CD14-positive monocyte (primary cell): Measurements from ENCODE around the gene CAMSAP3. TPM values are rescaled to one million over a fixed set of nuclear protein-coding genes. Genes with fewer than 3 reads are reported as not detected.

Source experiments
- DNase-seq, 3 donors: peaks; one replicate each; pipeline ENCODE4 v3.0.0-alpha.2; 2011 to 2022
- H2AFZ ChIP-seq: 2 replicates; pipeline ENCODE4 v1.6.0; 2012; ENCODE audit warnings: mild to moderate bottlenecking, low read depth, low read length, inconsistent platforms; ENCODE audit not compliant: insufficient read depth, poor library complexity, severe bottlenecking
- H3K27ac ChIP-seq, 2 donors: 1 replicate in 1 of 2; 2 replicates in 1 of 2; pipeline ENCODE4 v1.5.1; 2012 to 2013; ENCODE audit warnings: low read length in 2 of 2, control low read depth in 1 of 2, inconsistent platforms in 1 of 2, low read depth in 1 of 2, mild to moderate bottlenecking in 1 of 2
- H3K27me3 ChIP-seq, 2 donors: one replicate each; pipeline versions ENCODE4 v1.6.0 to v1.6.1; 2011 to 2013; ENCODE audit warnings: low read length in 2 of 2; ENCODE audit not compliant: control insufficient read depth in 2 of 2, insufficient read depth in 2 of 2
- H3K36me3 ChIP-seq, 2 donors: replicated peaks in 1 of 2; 1 replicate in 1 of 2; 2 replicates in 1 of 2; pipeline versions ENCODE4 v1.5.1 to v1.6.1; 2012 to 2013; ENCODE audit warnings: low read length in 2 of 2, control low read depth in 1 of 2, inconsistent platforms in 1 of 2, mild to moderate bottlenecking in 1 of 2; ENCODE audit not compliant: insufficient read depth in 2 of 2, control insufficient read depth in 1 of 2
- H3K4me1 ChIP-seq, 2 donors: 1 replicate in 1 of 2; 2 replicates in 1 of 2; pipeline versions ENCODE4 v1.5.1 to v1.6.1; 2012 to 2013; ENCODE audit warnings: low read length in 2 of 2, control low read depth in 1 of 2, inconsistent platforms in 1 of 2, mild to moderate bottlenecking in 1 of 2, moderate library complexity in 1 of 2; ENCODE audit not compliant: insufficient read depth in 2 of 2, control insufficient read depth in 1 of 2
- H3K4me2 ChIP-seq: replicated peaks from 2 replicates; pipeline ENCODE3; 2012; ENCODE audit warnings: low read length, moderate library complexity, mild to moderate bottlenecking; ENCODE audit not compliant: poor library complexity, severe bottlenecking; ENCODE audit errors: extremely low read depth
- H3K4me3 ChIP-seq, 3 experiments: fragments of 200-600 bp in 1 of 3; sonication (generic) in 1 of 3; replicated peaks in 1 of 3; 1 replicate in 2 of 3; 2 replicates in 1 of 3; pipeline ENCODE4 v1.5.1; 2011 to 2013; ENCODE audit warnings: low read length in 3 of 3, mild to moderate bottlenecking in 3 of 3, control low read depth in 2 of 3, low read depth in 2 of 3, inconsistent platforms in 1 of 3, moderate library complexity in 1 of 3
- H3K79me2 ChIP-seq: 2 replicates; pipeline ENCODE4 v1.6.0; 2012; ENCODE audit warnings: mild to moderate bottlenecking, control low read depth, inconsistent platforms, low read length, moderate library complexity; ENCODE audit not compliant: insufficient read depth
- H3K9ac ChIP-seq: 2 replicates; pipeline ENCODE4 v1.6.0; 2017; ENCODE audit warnings: low read length, mild to moderate bottlenecking; ENCODE audit not compliant: insufficient read depth, poor library complexity, severe bottlenecking
- H3K9me3 ChIP-seq, 2 donors: replicated peaks in 1 of 2; 1 replicate in 1 of 2; 2 replicates in 1 of 2; pipeline versions ENCODE4 v1.5.1 to v1.6.1; 2012 to 2013; ENCODE audit warnings: low read length in 2 of 2, control low read depth in 1 of 2; ENCODE audit not compliant: control insufficient read depth in 1 of 2, insufficient read depth in 1 of 2
- H4K20me1 ChIP-seq: 2 replicates; pipeline ENCODE4 v1.6.0; 2012; ENCODE audit warnings: mild to moderate bottlenecking, low read length, control low read depth, moderate library complexity; ENCODE audit not compliant: insufficient read depth
- H3K27ac Mint-ChIP-seq, 7 donors: one replicate each; pipeline ENCODE4 v1.8.0; 2020; ENCODE audit warnings: mild to moderate bottlenecking in 7 of 7, mixed read lengths in 7 of 7, moderate library complexity in 6 of 7, inconsistent platforms in 2 of 7
- H3K27me3 Mint-ChIP-seq, 3 donors: one replicate each; pipeline ENCODE4 v1.8.0; 2021 to 2022; ENCODE audit warnings: low read depth in 3 of 3, mild to moderate bottlenecking in 3 of 3, mixed read lengths in 3 of 3, moderate library complexity in 3 of 3, inconsistent platforms in 1 of 3
- H3K36me3 Mint-ChIP-seq, 2 donors: one replicate each; pipeline ENCODE4 v1.8.0; 2020; ENCODE audit warnings: mixed read lengths in 2 of 2, inconsistent platforms in 1 of 2, mild to moderate bottlenecking in 1 of 2
- H3K4me1 Mint-ChIP-seq: one replicate; pipeline ENCODE4 v1.8.0; 2020; ENCODE audit warnings: mild to moderate bottlenecking, mixed read lengths
- H3K4me3 Mint-ChIP-seq, 2 donors: one replicate each; pipeline ENCODE4 v1.8.0; 2020; ENCODE audit warnings: mild to moderate bottlenecking in 2 of 2, mixed read lengths in 2 of 2, moderate library complexity in 1 of 2
- H3K9me3 Mint-ChIP-seq, 7 donors: one replicate each; pipeline ENCODE4 v1.8.0; 2020 to 2022; ENCODE audit warnings: mixed read lengths in 7 of 7, mild to moderate bottlenecking in 6 of 7, moderate library complexity in 6 of 7, inconsistent platforms in 2 of 7
- CTCF ChIP-seq: fragments of 200-600 bp; IDR thresholded peaks from one replicate; pipeline ENCODE4 v1.8.0; 2022; ENCODE audit warnings: antibody characterized with exemption, mild to moderate bottlenecking
- WGBS: methylation state at CpG from one replicate; pipeline ENCODE4 v1.1.5; 2013; ENCODE audit warnings: missing lambda C conversion rate; ENCODE audit not compliant: insufficient coverage; 5-methylcytosine and 5-hydroxymethylcytosine counted together
- intact Hi-C, 2 donors: fragments of 100-400 bp; cut with micrococcal nuclease; formaldehyde crosslinking; loops; one replicate each; pipeline versions ENCODE4 v1.15.0 to v1.15.1; 2023
- polyA plus RNA-seq, 3 donors: library from polyadenylated mRNA; depleted of rRNA in 1 of 3; unstranded in 2 of 3; stranded (reverse) in 1 of 3; fragments of 300-500 nt in 2 of 3; fragments of >200 nt in 1 of 3; fragmentation: Illumina TruSeq in 2 of 3; gene quantifications; 1 replicate in 2 of 3; 2 replicates in 1 of 3; pipeline ENCODE4 v1.2.3, GENCODE V29; 2012 to 2021

Gene CAMSAP3
- polyA plus RNA-seq, 3 donors: 0.05 TPM; not detected in 2

DNA sequence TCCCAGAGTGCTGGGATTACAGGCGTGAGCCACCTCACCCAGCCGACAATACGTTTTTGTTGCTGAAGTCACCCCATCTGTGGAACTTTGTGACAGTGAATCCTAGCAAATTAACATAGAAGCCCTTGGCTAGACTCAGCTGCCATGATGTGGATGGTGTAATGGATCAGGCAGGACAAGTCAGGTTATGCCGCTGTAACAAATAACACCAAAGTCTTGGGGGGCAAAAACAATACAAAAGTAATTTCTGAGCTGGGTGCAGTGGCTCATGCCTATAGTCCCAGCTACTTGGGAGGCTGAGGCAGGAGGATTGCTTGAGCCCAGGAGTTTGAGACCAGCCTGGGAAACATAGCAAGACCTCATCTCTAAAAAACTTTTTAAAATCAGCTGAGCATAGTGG is 30.8 kb upstream of the CAMSAP3 start:
- Histone ChIP-seq H3K36me3 (peaks cover 16 to 20% of the 10 kb centered on the region in 2 donors), H3K9ac (no peak overlapping the region), H3K4me1 (no peaks in the 10 kb centered on the region), H3K79me2 (no peaks in the 10 kb centered on the region), H3K27ac (no peak overlapping the region), H3K4me3 (no peak overlapping the region), H3K27me3 (no peaks in the 10 kb centered on the region), H3K4me2 (no peak overlapping the region), H3K9me3 (no peaks in the 10 kb centered on the region), H2AFZ (no peak overlapping the region), H4K20me1 (peaks cover 10% of the 10 kb centered on the region)
- no peak for DNase-seq
- Mint-ChIP-seq H3K27me3 (peaks cover 0 to 5% (median 2%) of the 10 kb centered on the region in 3 donors), H3K4me3 (no peak overlapping the region), H3K4me1 (peaks cover 3% of the 10 kb centered on the region), H3K9me3 (peaks cover 0 to 3% (median 1%) of the 10 kb centered on the region in 7 donors), H3K36me3 (peaks cover 16 to 21% of the 10 kb centered on the region in 2 donors), H3K27ac (no peak overlapping the region)
- no peak for TF ChIP-seq CTCF
- WGBS: 100% methylated on average over 1 of the region's 4 CpGs
- intact Hi-C loops: no loop called here

DNA sequence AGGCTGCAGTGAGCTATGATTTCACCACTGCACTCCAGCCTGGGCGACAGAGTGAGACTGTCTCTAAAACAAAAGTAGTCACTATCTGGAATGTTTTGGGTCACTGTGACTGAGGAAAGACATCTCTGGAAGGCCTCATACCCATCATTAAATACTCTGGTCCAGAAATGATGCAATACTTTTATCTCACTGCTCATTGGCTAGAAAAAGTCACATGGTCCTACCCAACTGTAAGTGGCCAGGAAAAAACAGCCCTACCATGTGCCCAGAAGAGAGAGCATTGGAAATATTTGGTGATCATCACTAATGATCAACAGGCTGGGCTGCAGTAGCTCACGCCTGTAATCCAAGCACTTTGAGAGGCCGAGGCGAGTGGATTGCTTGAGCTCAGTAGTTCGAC is 30.3 kb upstream of the CAMSAP3 start:
- H3K36me3 Mint-ChIP-seq: peaks cover 13 to 18% of the 10 kb centered on the region in 2 donors
- no CpG with 5 or more reads among the region's 5 CpGs for WGBS
- H3K27me3 Mint-ChIP-seq: peaks cover 0 to 5% (median 2%) of the 10 kb centered on the region in 3 donors
- H3K27ac Mint-ChIP-seq: no peak overlapping the region
- Histone ChIP-seq H3K4me3 (no peak overlapping the region), H3K9me3 (no peaks in the 10 kb centered on the region), H3K27me3 (no peaks in the 10 kb centered on the region), H4K20me1 (peaks cover 9% of the 10 kb centered on the region), H3K27ac (no peak overlapping the region), H3K36me3 (peaks cover 13 to 17% of the 10 kb centered on the region in 2 donors), H3K79me2 (no peaks in the 10 kb centered on the region), H2AFZ (no peak overlapping the region), H3K9ac (no peak overlapping the region), H3K4me1 (no peaks in the 10 kb centered on the region), H3K4me2 (no peak overlapping the region)
- H3K4me1 Mint-ChIP-seq: peaks cover 3% of the 10 kb centered on the region
- no peak for DNase-seq
- H3K4me3 Mint-ChIP-seq: no peak overlapping the region
- intact Hi-C loops: no loop called here
- H3K9me3 Mint-ChIP-seq: peaks cover 0 to 2% (median 1%) of the 10 kb centered on the region in 7 donors
- TF ChIP-seq CTCF: no peak
